PFSK-1 (cell line): ENCODE data around the gene PRKCI.

Source experiments
- FOXP2 ChIP-seq: optimal IDR thresholded peaks from 2 replicates; pipeline ENCODE3; 2011; ENCODE audit warnings: borderline replicate concordance, control low read depth, inconsistent platforms; ENCODE audit not compliant: insufficient read depth; ENCODE audit errors: extremely low read length, extremely low read depth
- POLR2AphosphoS5 ChIP-seq: IDR thresholded peaks from 2 replicates; pipeline ENCODE4 v1.6.1; 2012; ENCODE audit warnings: low read depth, mild to moderate bottlenecking, control low read depth, low read length, moderate library complexity
- REST ChIP-seq, 2 experiments: IDR thresholded peaks; 2 replicates each; pipeline versions ENCODE4 v1.6.1 to v1.8.0; 2011 to 2012; ENCODE audit warnings: low read depth in 2 of 2, low read length in 2 of 2, control low read depth in 1 of 2, inconsistent platforms in 1 of 2, mild to moderate bottlenecking in 1 of 2, moderate library complexity in 1 of 2; ENCODE audit not compliant: insufficient read depth in 1 of 2
- SIN3A ChIP-seq: IDR thresholded peaks from 2 replicates; pipeline ENCODE4 v1.6.1; 2012; ENCODE audit warnings: mild to moderate bottlenecking, low read length, moderate library complexity, borderline replicate concordance; ENCODE audit not compliant: insufficient read depth
- TAF1 ChIP-seq: IDR thresholded peaks from 2 replicates; pipeline ENCODE4 v1.6.1; 2012; ENCODE audit warnings: low read length, control low read depth, borderline replicate concordance; ENCODE audit not compliant: insufficient read depth

PRKCI gene

GRCh38 chr3:170307671-170308405 is 85.6 kb downstream of the PRKCI start:
- TF ChIP-seq SIN3A (no peak), FOXP2 (no peak), TAF1 (no peak), POLR2AphosphoS5 (no peak), REST (IDR thresholded peaks at IDR 0.05; ENCODE audit: insufficient read depth in 1 of 2, low read depth in 2 of 2, low read length in 2 of 2) (no peak)

GRCh38 chr3:170309046-170309445 is 86.8 kb downstream of the PRKCI start:
- TF ChIP-seq REST (IDR thresholded peaks at IDR 0.05; ENCODE audit: insufficient read depth in 1 of 2, low read depth in 2 of 2, low read length in 2 of 2) (no peak), SIN3A (no peak), FOXP2 (no peak), POLR2AphosphoS5 (no peak), TAF1 (no peak)

- TF ChIP-seq REST (IDR thresholded peaks at IDR 0.05; ENCODE audit: insufficient read depth in 1 of 2, low read depth in 2 of 2, low read length in 2 of 2) (no peak), POLR2AphosphoS5 (no peak), FOXP2 (no peak), SIN3A (no peak), TAF1 (no peak)
Observed at GRCh38 chr3:170317954-170318353, 95.7 kb downstream of the PRKCI start.

- TF ChIP-seq TAF1 (no peak), POLR2AphosphoS5 (no peak), REST (IDR thresholded peaks at IDR 0.05; ENCODE audit: insufficient read depth in 1 of 2, low read depth in 2 of 2, low read length in 2 of 2) (no peak), SIN3A (no peak), FOXP2 (no peak)
Observed at GRCh38 chr3:170320461-170321121, 98.4 kb downstream of the PRKCI start.
